T-helper 1 cell treated with Interleukin-12 subunit alpha and Interleukin-12 subunit beta and Interleukin-4 antibody, amounts not matched to agents 30 ng/mL and 1 ng/mL, for 36 hours (primary cell): ENCODE results near the gene CCDC33. TPM values are rescaled to one million over a fixed set of nuclear protein-coding genes. Genes with fewer than 3 reads are reported as not detected.

Experiments used
- intact Hi-C: fragments of 100-400 bp; cut with micrococcal nuclease; formaldehyde crosslinking; loops from one replicate; pipeline ENCODE4 v1.15.1; 2024
- total RNA-seq: library from RNA; stranded (reverse); gene quantifications from 2 replicates; pipeline ENCODE4 v1.2.3, GENCODE V29; 2022

The CCDC33 gene
- total RNA-seq, 1 donor from 2014 or later = not detected

GRCh38 chr15:74208901-74209559, 27.1 kb upstream of the CCDC33 start:
- intact Hi-C loops = no loop called here

- intact Hi-C loops = no loop called here
Observed at GRCh38 chr15:74209560-74209958, 26.6 kb upstream of the CCDC33 start.

- intact Hi-C loops = no loop called here
Observed at GRCh38 chr15:74209997-74210671, 26.0 kb upstream of the CCDC33 start.

DNA sequence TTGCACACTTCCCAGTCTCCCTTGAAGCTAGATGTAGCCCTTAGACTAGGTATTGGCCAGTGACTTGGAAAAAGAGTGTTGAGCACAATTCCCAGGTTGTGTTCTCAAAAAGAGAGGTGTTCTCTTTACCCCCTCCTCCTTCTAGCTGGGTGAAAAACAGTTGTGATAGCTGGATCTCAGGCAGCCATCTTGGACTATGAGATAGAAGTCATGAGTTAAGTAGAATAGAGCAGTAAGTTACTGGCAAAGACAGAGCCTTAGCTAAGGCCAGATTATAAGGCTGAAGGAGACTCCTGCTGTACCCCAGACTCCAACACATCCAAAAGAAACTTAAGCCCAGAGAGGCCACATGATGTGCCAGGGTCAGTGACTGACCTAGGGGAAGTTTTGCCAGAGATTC, 25.4 kb upstream of the CCDC33 start:
- intact Hi-C loops = no loop called here

DNA sequence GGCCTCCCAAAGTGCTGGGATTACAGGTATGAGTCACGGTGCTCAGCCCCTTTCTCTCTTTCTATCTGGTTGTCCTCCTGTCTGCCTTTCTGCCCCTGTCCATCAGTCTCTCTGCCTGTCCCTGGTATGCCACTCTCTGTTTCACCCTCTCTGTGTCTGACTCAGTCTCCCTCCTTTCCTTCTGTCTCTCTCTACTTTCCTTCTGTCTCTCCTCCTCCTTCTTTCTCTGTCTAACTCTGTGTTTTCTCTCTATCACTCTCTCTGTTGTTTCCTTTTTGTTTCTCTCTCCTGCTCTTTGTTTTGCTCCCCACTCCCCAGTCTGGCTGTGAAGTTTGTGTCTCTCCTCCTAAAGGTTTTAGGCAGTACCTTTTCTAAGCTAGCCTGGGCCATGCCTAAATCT, 24.5 kb upstream of the CCDC33 start:
- intact Hi-C loops = no loop called here

GRCh38 chr15:74212494-74212893, 23.6 kb upstream of the CCDC33 start:
- intact Hi-C loops = no loop called here

DNA sequence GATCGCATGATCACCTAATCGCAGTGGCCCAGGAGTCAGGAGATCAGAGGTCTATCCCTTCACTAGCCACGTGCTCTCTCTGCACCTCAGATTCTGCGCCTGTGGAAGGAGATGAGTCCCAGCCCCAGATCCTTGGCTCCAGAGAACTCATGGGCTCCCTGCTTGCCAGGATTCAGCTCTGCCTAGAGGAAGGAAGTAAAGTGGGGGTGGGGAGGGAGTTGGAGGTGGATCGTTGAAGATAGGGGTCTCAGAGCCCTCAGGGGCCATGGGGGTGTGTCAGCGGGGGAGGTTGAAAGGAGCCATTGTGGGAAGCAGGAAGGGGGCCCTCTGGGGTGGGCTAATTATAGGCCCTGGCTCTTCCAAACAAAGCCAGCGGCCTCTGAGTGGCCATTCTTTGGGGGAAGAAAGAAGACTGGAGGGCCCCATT, 22.3 kb upstream of the CCDC33 start:
- intact Hi-C loops = no loop called here

GRCh38 chr15:74214324-74215021, 21.7 kb upstream of the CCDC33 start:
- intact Hi-C loops = no loop called here

DNA sequence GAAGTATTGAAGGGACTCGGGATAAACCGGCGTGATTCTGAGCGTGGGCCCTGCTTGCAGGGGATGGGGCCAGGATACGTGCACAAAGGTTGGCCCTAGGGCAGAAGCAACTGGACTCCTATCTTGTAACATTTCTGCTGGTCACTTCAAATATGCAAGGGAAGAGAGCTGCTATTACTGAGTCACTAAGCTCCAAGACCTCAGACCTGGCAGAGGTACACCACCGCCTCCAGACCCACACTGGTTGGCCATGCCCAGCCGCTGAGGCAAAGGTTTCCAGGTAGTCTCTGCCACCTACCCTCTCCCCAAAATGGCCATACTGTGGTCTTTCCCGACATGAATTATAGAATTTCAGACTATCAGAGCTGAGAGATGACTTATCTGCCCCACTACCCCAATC, 20.2 kb upstream of the CCDC33 start:
- intact Hi-C loops = no loop called here

- intact Hi-C loops = no loop called here
Observed at GRCh38 chr15:74216949-74217348, 19.2 kb upstream of the CCDC33 start.

DNA sequence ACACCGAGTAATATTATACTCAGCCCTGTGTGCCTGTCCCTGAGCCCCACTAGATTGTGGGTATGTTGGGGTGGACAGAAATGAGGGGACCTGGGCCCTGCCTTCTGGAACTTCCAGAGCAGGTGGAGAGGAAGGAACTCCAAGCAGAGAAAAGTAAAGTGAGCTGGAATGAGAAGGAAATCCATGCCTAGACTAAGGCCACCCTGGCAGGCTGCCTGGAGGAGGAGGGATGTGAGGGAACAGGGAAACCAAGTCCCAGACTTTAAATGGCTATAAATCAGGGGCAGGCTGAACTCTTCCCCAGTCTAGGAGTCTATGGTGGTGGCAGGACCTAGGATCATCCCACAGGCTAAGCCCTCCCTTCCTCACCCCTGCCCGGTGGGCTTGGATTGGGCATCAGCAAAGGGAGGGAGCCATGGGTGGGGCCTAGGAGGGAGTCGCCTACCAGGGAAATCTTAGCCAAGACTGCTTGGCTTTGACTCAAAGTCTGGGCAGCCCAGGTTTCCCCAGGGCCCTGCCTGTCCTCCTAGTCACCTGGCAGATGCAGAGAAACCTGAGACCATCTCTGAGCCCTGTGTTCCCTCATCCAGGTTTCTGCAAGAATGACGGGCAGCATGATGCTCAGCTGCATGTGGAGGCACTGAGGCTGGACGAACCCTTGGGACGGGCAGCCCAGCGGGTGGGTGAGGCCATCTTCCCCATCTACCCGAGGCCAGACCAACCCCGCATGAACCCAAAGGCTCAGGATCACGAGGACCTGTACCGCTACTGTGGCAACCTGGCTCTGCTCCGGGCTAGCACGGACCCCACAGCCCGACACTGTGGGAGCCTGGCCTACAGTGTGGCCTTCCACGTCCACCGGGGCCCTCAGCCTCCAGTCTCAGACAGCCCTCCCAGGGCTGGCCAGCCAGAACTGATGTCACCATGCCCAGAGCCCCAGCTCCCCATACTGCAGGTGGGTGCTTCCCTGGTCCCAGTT, 17.9 kb upstream of the CCDC33 start:
- intact Hi-C loops = no loop called here

DNA sequence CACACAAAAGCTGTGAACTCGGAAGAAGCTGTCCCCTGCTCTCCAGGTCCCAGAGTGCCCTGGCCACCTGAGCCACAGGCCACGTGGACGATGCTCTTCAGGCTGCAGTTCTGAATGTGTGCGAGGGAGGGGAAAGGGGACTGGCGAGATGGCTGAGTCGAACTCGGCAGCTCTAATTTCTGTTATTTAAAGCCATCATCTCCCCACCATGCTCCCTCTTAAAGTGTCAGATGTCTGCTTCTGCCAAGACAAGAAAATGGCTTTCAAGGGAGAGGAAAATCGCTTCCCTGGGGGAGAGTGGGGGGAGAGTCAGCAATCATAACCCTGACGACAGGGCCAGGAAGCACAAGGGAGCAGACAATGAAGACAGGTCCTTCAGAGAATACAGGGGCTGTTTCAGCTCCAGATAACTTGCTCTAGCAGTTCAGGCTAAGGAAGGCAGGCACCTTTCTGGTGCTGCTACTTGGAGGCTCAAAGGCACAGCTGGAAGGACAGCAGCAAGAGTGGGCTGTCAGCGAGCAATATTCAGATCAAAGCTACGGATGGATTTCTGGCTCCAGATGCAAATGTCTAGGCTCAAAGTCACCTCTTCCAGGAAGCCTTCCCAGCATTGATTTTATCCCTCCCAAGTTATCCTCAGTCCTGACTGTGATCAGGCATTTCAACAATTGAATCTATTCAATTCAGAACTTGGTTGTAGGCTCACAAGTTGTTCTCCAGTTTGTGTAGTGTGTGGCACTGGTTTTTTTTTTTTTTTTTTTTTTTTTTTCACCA, 15.5 kb upstream of the CCDC33 start:
- intact Hi-C loops = no loop called here

DNA sequence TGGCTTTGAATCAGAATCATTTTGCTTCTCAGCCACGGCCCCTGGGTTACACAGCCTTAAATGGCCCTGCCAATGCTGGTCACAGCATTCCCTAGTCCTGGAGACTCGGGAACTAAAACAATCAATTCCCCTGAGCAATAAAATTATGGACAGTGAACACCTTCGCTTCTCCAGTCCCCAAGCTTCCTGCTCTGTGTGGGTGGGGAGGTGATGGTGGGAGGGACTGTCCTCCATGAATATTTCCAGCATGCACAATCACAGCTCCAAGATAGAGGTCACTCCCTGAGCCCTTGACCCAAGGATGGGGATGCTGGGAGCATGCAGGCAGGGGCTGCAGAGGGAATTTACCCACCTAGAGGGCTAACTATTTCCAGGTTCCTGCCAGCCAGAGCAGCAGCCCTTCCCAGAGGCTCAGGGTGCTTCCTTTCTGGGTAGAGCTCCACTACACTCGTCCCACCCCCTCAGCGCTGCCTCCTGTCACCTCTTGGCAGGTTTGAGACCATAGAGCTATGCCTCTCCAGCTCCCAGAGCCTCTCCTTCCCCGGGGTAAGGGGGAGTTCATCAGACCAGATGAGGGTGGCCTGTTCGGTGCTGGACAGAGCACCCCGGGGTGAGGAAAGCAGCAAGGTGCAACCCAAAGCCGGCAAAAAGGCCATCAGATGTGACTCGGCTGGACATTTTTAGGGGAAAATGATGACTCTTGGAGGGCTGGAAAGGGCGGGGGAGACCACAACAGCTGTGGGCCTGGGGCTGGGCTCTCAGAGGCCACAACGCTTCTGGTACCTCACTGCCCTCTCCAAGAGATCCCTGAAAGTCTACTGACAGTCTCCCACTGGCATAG, 14.5 kb upstream of the CCDC33 start:
- intact Hi-C loops = no loop called here

DNA sequence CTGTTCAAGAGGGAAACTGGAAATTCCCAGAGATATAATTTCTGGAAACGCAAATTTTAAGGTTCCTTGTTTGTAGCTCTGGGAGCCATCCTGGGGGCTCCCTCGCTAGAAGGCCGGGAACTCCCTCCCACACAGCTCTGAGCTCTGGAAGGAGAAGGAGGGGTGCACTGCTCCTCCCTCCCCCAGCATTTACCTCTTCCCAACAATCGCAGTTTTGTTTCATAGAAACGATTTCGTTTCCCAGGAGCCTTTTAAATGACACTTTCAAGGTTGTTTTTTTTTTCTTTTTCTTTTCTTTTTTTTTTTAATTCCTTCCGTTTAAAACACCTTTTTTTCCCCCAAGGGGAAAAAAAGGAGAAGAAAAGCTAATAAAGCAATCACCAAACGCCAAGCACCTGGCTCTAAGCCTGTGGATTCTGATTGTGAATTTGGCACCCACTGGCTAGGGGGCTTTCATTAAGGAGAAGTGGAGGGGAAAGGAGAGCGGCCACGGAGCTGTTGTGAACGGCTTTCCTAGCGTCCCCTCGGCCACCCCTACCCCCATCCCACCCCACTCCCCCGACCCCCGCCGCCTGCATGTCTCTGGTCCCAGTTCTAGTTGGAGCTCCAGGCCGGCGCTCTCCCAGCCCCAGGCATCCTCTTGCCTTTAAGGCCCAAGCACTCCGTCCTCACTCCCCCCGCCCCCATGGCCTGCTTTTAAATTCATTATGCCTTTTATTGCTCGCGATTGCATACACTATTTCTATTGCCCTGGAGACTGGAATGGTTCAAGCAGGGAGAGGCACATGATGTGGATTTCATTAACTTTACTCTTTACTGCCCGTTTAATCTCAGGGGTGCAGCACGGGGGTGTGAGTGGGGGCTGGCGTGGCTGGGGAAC, 13.6 kb upstream of the CCDC33 start:
- intact Hi-C loops = no loop called here

DNA sequence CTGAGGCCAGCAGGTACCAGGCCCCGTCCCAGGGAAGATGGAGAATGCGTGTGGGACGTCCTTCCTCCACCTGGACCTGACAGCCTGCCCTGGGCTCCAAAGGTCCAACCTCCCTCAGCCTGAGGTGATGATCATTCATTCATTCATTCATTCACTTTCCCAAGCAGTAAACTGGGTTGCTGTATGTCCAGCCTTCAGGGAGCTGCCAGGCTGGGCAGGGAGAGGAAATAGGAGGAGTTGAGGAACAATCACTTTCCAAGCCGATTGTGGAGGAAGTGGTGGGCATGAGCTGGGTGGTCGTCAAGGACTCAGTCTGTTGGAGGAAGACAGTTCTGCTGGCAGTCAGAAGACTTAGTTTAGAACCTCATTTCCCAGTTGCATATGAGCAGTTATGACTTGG, 10.2 kb upstream of the CCDC33 start:
- intact Hi-C loops = no loop called here

- intact Hi-C loops = no loop called here
Observed at GRCh38 chr15:74226761-74227540, 9.2 kb upstream of the CCDC33 start.

DNA sequence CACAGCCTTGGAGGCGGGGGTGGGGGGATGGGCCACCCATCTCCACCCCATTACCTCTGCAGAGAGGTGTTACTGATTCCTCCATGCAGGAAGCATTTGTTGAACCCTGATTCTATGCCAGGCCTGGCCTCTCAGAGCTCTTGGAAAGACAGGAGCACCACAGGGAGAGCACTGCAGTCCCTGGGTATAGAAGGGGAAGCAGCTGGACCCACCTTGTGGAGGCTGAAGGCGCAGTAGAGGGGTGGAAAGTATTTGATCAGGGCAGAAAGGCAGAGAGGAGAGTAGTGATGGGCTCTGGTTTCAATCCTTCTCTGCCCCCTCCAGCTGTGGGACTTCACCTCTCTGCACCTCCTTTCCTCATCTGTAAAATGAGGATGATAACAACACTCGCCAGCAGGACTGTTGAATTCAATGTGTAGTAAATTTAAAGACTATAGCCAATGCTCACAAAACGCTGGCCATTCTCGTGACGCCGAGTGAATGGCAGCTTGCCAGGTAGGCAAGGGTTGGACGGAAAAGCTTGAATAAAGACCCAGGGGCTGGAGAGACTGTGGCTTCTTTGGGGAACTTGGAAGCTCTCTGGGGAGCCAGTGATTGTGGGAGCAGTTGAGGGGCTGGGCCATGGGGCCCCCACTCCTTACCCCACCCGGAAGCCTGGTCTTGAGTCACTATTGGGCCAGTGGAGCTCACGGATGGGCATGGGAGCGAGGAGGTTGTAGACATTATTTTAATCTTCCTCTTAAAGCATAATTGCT, 8.0 kb upstream of the CCDC33 start:
- intact Hi-C loops = no loop called here
